Fibroblast of mammary gland (primary cell): ENCODE data around the gene ODC1.
"Not testable (repeated sequence)": the region's sequence is repeated elsewhere in the genome, so short reads cannot be mapped to it uniquely, and the experiment has no call there.

Experiments
- DNase-seq: peaks from one replicate; pipeline ENCODE4 v3.0.0-alpha.2; 2010; ENCODE audit warnings: low read depth
- H3K4me3 ChIP-seq: 2 replicates; pipeline ENCODE4 v1.5.1; 2011; ENCODE audit warnings: low read depth, mild to moderate bottlenecking, low read length, moderate library complexity; ENCODE audit not compliant: control insufficient read depth
- CTCF ChIP-seq: conservative IDR thresholded peaks from 2 replicates; pipeline ENCODE4 v1.5.1; 2011; ENCODE audit warnings: low read depth, low read length, inconsistent platforms; ENCODE audit not compliant: control insufficient read depth, insufficient read depth

The ODC1 gene

GRCh38 chr2:10465910-10466309, 17.8 kb upstream of the ODC1 start:
- TF ChIP-seq CTCF, result no peak

GRCh38 chr2:10462178-10463083, 14.3 kb upstream of the ODC1 start:
- no peak overlapping the region for H3K4me3 ChIP-seq
- TF ChIP-seq CTCF, result no peak
- DNase-seq, result no peak

More at GRCh38 chr2:10465910-10466309, 17.8 kb upstream of the ODC1 start:
- H3K4me3 ChIP-seq, result no peak overlapping the region
- DNase-seq, result no peak

- DNase-seq, result no peak
- TF ChIP-seq CTCF, result no peak
- H3K4me3 ChIP-seq, result no peak overlapping the region
These were observed 12.3 kb upstream of the ODC1 start for GRCh38 chr2:10460366-10460796.

GRCh38 chr2:10457846-10458598, 9.9 kb upstream of the ODC1 start:
- no peak for TF ChIP-seq CTCF
- no peak overlapping the region for H3K4me3 ChIP-seq
- peak; percentile 83 for DNase-seq

- not testable (repeated sequence) for H3K4me3 ChIP-seq, DNase-seq
These were observed 9.1 kb upstream of the ODC1 start for GRCh38 chr2:10457195-10457594.

GRCh38 chr2:10454505-10454904, 6.4 kb upstream of the ODC1 start:
- no peak for TF ChIP-seq CTCF
- no peak overlapping the region for H3K4me3 ChIP-seq
- no peak for DNase-seq

GRCh38 chr2:10453905-10454298, 5.8 kb upstream of the ODC1 start:
- DNase-seq, result no peak
- TF ChIP-seq CTCF, result no peak
- no peak overlapping the region for H3K4me3 ChIP-seq
